Lung (tissue), 12 donors: ENCODE data around the gene FBL. TPM values are rescaled to one million over a fixed set of nuclear protein-coding genes. Genes with fewer than 3 reads are reported as not detected.
"Not testable (repeated sequence)": the region's sequence is repeated elsewhere in the genome, so short reads cannot be mapped to it uniquely, and the experiment has no call there.

ENCODE experiments used
- ATAC-seq: fragments of 200-7000 bp; cut with Tn5 transposase; one replicate; pipeline ENCODE4 v1.9.1; 2020; ENCODE audit warnings: moderate number of reproducible peaks; ENCODE audit not compliant: insufficient read depth, low FRiP score
- DNase-seq, 3 donors: peaks; one replicate each; pipeline ENCODE4 v3.0.0-alpha.2; 2013 to 2017
- H3K27ac ChIP-seq, 2 donors: one replicate each; pipeline ENCODE4 v1.5.1; 2013; ENCODE audit warnings: mild to moderate bottlenecking in 2 of 2, moderate library complexity in 2 of 2, control low read depth in 1 of 2, inconsistent platforms in 1 of 2, low read depth in 1 of 2, low read length in 1 of 2
- H3K27me3 ChIP-seq, 3 donors: one replicate each; pipeline ENCODE4 v1.5.1; 2013; ENCODE audit warnings: low read length in 2 of 3; ENCODE audit not compliant: control insufficient read depth in 3 of 3, insufficient read depth in 3 of 3
- H3K36me3 ChIP-seq, 4 donors: one replicate each; pipeline ENCODE4 v1.5.1; 2013; ENCODE audit warnings: low read length in 4 of 4, mild to moderate bottlenecking in 1 of 4, moderate library complexity in 1 of 4; ENCODE audit not compliant: control insufficient read depth in 4 of 4, insufficient read depth in 4 of 4
- H3K4me1 ChIP-seq, 5 donors: one replicate each; pipeline ENCODE4 v1.5.1; 2013; ENCODE audit warnings: low read length in 5 of 5, mild to moderate bottlenecking in 2 of 5, moderate library complexity in 1 of 5; ENCODE audit not compliant: control insufficient read depth in 5 of 5, insufficient read depth in 5 of 5
- H3K4me3 ChIP-seq: one replicate; pipeline ENCODE4 v1.5.1; 2013; ENCODE audit warnings: mild to moderate bottlenecking, control low read depth, moderate library complexity
- H3K9ac ChIP-seq, 2 donors: one replicate each; pipeline ENCODE4 v1.5.1; 2013; ENCODE audit warnings: low read length in 2 of 2, control low read depth in 1 of 2; ENCODE audit not compliant: insufficient read depth in 1 of 2
- H3K9me3 ChIP-seq, 4 donors: one replicate each; pipeline ENCODE4 v1.5.1; 2013; ENCODE audit warnings: low read length in 3 of 4, mild to moderate bottlenecking in 1 of 4, moderate library complexity in 1 of 4; ENCODE audit not compliant: control insufficient read depth in 4 of 4, insufficient read depth in 3 of 4
- WGBS, 2 donors: extraction: QIAGEN DNeasy Blood & Tissue Kit; methylation state at CpG; one replicate each; pipeline ENCODE4 v1.1.7; 2013; 5-methylcytosine and 5-hydroxymethylcytosine counted together
- polyA plus RNA-seq, 2 donors: library from polyadenylated mRNA; stranded (reverse); fragments of 200-250 nt; gene quantifications; one replicate each; pipeline ENCODE4 v1.2.1, GENCODE V29; 2013
- total RNA-seq, 2 donors: library from RNA; depleted of rRNA in 1 of 2; stranded (reverse); fragments of >200 nt in 1 of 2; gene quantifications; one replicate each; pipeline ENCODE4 v1.2.1, GENCODE V29; 2014 to 2021
- TF ChIP-seq, protein P1 (sequence below): IDR thresholded peaks from 2 replicates; pipeline ENCODE4 v1.5.1; 2012; ENCODE audit warnings: mild to moderate bottlenecking; ENCODE audit errors: control extremely low read depth, extremely low read depth
- donor health status: control.
- donor health status: control.
- donor health status: Bipolar disorder and iron deficiency.
- donor health status: healthy.
- donor health status: DM: yes; HTN: yes; CAD: no.

FBL gene
- total and polyA plus RNA-seq, 4 donors, result 152 to 253 (median 201) TPM

DNA sequence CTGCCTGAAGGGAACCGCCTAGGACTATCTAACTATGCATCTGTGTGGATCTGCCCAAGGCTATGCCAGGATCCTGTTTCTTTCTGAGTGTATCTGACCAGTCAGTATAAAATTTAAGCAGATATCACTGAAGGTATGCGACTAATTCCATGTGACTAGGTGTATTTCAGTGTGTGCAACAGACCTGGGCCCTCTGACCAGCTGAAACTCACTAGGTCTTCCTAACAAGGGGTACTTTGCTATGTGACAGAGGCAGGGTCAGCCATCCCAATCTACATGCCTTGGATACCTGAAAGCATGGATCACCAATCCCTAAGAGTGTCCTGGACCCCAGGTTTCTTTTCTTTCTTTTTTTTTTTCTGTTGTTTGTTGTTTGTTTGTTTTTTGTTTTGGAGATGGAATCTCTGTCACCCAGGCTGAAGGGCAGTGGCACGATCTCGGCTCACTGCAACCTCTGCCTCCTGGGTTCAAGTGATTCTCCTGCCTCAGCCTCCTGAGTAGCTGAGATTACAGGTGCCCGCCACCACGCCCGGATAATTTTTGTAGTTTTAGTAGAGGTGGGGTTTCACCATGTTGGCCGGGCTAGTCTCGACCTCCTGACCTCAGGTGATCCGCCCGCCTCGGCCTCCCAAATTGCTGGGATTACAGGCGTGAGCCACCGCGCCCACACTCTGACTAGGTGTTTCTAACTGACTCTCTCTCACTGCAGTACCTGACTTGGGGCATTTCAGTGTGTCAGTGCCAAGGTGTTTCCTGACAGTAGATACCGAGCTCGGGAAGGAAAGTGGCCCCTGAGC, 44.8 kb upstream of the FBL start:
- H3K4me1 ChIP-seq, result peaks cover 0 to 2% (median 0%) of the 10 kb centered on the region in 5 donors
- TF ChIP-seq, protein P1, sequence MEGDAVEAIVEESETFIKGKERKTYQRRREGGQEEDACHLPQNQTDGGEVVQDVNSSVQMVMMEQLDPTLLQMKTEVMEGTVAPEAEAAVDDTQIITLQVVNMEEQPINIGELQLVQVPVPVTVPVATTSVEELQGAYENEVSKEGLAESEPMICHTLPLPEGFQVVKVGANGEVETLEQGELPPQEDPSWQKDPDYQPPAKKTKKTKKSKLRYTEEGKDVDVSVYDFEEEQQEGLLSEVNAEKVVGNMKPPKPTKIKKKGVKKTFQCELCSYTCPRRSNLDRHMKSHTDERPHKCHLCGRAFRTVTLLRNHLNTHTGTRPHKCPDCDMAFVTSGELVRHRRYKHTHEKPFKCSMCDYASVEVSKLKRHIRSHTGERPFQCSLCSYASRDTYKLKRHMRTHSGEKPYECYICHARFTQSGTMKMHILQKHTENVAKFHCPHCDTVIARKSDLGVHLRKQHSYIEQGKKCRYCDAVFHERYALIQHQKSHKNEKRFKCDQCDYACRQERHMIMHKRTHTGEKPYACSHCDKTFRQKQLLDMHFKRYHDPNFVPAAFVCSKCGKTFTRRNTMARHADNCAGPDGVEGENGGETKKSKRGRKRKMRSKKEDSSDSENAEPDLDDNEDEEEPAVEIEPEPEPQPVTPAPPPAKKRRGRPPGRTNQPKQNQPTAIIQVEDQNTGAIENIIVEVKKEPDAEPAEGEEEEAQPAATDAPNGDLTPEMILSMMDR, result no peak
- no peak for DNase-seq
- H3K9ac ChIP-seq, result no peak overlapping the region
- H3K27ac ChIP-seq, result no peak overlapping the region
- ATAC-seq, result no peak
- H3K9me3 ChIP-seq, result no peaks in the 10 kb centered on the region
- 79 to 81% methylated on average over 17 of the region's 17 CpGs for WGBS, 2 donors
- no peaks in the 10 kb centered on the region for H3K36me3 ChIP-seq
- peaks cover 0 to 2% (median 0%) of the 10 kb centered on the region in 3 donors for H3K27me3 ChIP-seq
- no peak overlapping the region for H3K4me3 ChIP-seq

DNA sequence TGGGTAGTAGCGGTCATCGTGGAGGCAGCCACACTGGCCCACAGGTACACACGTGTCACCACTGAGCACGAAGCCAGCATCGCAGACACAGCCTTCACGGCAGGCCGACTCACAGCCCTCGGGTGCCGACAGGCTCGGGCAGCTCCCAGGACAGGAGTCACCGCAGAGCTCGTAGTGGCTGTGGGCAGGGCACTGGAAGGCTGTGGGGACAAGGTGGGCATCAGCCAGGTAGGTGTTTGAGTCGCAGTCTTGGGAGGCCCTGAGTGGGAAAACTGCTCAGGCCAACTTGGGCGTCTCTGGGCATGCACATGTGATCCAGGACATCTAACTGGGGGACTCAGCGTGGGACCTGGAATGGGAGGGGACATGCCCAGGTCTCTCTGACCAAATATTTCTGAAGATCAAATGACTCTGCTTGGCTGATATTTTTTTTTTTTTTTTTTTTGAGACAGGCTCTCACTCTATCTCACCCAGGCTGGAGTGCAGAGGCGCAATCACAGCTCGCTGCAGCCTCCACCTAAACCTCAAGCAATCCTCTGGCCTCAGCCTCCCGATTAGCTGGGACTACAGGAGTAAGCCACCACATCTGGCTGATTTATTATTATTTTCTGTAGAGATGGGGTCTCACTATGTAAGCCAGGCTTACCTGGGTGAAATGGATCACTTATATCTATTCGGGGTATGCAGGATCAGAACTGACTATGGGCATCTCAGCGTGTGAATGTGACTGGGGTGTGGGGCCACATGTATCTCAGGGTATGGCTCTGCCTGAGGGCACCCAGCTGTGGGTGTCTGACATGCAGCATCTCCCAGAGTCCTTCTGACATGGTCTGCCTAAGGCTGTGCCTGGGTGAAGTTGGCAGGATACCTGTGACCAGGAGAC, 43.9 kb upstream of the FBL start:
- H3K27ac ChIP-seq, H3K36me3 ChIP-seq, H3K4me1 ChIP-seq, H3K4me3 ChIP-seq, ATAC-seq, H3K9me3 ChIP-seq, H3K9ac ChIP-seq, H3K27me3 ChIP-seq, DNase-seq: not testable (repeated sequence)
- 92 to 94% methylated on average over 17 to 18 of the region's 20 CpGs for WGBS, 2 donors

DNA sequence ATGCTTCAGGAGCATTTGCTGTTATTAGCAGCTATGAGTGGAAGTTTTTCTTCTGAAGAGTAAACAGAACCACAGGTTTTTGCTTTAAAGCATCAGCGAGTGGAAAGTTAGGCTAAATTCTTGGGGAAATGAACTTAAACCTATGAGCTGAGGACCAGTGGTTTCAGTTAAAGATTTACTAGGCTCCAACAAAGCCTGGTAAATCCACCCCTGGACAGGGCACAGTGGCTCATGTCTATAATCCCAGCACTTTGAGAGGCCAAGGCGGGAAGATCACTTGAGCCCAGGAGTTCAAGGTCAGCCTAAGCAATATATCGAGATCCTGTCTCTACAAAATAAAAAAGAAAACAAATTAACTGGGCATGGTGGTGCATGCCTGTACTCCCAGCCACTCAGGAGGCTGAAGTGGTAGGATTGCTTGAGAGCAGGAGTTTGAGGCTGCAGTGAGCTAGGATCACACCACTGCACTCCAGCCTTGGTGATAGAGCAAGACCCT, 41.3 kb upstream of the FBL start:
- H3K27me3 ChIP-seq, DNase-seq, ATAC-seq, H3K9ac ChIP-seq, H3K4me3 ChIP-seq, H3K27ac ChIP-seq, H3K36me3 ChIP-seq, H3K9me3 ChIP-seq, H3K4me1 ChIP-seq: not testable (repeated sequence)
- WGBS, 2 donors, result 59 to 77% methylated on average over 2 to 3 of the region's 3 CpGs

DNA sequence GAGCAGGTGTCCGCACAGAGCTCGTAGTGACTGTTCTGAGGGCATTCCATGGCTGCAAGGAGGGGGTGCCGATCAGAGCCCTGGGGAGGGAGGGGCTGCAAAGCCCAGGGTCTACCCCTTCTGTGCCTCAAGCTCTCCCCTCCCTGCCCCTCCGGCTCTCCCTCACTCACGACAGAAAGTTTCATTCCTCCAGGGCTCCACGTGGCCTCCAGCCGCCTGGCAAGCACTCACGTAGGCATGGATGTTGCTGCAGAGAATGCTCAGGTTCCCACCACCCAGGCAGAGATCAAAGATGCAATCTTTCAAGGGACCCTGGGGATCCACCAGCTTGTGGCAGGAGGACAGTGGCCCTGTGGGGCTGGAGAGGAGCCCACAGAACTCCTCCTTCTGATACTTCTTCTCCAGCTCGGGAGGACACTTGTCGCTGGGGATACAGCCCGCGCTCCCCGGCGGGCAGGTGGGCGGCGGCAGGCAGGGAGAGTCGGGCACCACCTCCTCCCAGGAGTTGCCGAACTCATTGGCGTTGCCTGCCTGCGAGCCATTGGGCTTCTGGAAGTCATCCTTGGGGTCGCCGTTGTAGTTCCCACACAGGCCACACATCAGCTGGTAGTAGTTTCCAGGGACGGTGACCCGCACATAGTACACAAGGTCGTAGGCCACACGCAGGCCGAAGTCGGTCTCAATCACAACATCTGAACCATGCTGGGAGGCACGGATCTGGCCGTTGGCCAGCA, 39.8 kb upstream of the FBL start:
- not testable (repeated sequence) for H3K9me3 ChIP-seq, ATAC-seq, H3K27ac ChIP-seq, DNase-seq, H3K36me3 ChIP-seq, H3K4me3 ChIP-seq, H3K4me1 ChIP-seq, H3K9ac ChIP-seq, H3K27me3 ChIP-seq
- 89 to 90% methylated on average over 21 to 22 of the region's 30 CpGs for WGBS, 2 donors

DNA sequence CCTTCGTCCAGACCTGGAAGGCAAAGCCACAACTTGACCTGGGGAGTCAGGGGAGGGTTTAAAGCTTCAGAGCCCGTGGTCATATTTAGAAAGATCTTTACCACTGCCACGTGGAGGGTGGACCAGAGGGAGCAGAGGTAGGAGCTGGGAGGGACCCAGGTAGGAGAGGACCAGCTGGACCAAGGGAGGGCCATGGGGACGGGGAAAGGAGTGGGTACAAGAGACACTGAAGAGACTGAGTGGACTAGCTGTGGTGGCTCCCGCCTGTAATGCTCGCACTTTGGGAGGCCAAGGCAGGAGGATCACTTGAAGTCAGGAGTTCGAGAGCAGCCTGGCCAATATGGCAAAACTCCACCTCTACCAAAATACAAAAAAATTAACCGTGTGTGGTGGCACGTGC, 38.5 kb upstream of the FBL start:
- H3K9ac ChIP-seq, H3K27ac ChIP-seq, H3K4me1 ChIP-seq, H3K4me3 ChIP-seq, DNase-seq, ATAC-seq, H3K9me3 ChIP-seq, H3K36me3 ChIP-seq, H3K27me3 ChIP-seq: not testable (repeated sequence)
- WGBS, 2 donors, result 81 to 99% methylated on average over 3 of the region's 9 CpGs

DNA sequence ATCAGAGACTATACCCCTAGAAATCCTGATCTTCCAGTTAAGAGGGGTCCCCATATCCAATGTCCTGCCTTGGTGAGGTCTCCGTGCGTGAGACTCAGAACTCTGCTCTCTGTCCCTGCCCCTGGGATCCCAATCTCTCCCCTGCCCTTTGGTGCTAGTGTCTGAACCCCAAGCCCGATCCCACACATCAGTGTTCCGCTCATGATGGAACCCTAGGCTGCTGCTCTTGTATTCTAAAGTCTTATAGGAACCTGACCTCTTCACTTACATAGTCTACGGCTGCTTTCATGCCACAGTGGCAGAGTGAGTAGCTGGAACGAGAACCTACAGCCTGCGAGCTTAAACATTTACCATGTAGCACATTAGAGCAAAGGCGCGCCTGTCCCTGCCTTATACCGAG, 36.5 kb upstream of the FBL start:
- 90 to 93% methylated on average over 6 of the region's 10 CpGs for WGBS, 2 donors
- H3K4me3 ChIP-seq, result not testable (repeated sequence)

More for the DNA sequence above, 36.5 kb upstream of the FBL start:
- not testable (repeated sequence) for DNase-seq, H3K36me3 ChIP-seq, H3K27ac ChIP-seq, H3K9me3 ChIP-seq, H3K27me3 ChIP-seq, ATAC-seq, H3K4me1 ChIP-seq, H3K9ac ChIP-seq
